NCI-H1105 treated with DMSO at 0.1 percent for 48 hours (cell line): ENCODE data around the gene MAPRE3.
A peak's percentile ranks its signal among the peaks of the same experiment; 100 is the strongest.

Source experiments
- DNase-seq: peaks from one replicate; lab custom pipeline; 2025; lab: John Stamatoyannopoulos, UW

The MAPRE3 gene

DNA sequence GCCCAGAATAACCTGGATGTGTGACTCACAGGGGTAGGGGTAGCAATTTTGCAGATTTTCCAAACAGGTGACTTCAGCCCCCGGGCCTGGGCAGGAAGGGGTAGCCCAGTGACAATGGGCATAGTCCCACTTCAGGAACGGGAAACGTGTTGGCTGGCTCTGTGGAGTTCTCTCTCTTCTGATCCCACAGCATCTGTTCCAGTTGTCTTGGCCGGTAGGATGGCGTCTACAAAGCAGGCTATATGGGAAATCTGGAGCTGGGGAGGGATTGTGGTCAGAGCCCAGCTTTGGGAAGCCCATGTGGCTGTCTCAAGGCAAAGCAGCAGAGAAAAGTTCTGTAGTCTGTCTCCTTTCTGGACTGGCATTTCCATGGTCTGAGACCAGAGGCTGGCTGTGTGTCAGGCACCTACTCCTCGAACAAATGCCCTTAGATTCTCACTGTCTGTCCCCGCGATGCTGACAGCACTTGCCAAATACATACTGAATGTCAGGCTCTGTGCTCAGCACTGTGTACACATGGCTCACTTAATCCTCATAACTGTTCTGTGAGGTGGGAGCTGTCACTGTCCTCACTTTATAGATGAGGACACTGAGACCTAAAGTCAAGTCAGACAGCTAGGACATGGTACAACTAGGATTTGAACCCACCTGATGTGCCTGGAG lies 44.5 kb downstream of the MAPRE3 start:
- DNase-seq: no peak

GRCh38 chr2:27016801-27017325 lies 46.4 kb downstream of the MAPRE3 start:
- DNase-seq: peak; percentile 45

DNA sequence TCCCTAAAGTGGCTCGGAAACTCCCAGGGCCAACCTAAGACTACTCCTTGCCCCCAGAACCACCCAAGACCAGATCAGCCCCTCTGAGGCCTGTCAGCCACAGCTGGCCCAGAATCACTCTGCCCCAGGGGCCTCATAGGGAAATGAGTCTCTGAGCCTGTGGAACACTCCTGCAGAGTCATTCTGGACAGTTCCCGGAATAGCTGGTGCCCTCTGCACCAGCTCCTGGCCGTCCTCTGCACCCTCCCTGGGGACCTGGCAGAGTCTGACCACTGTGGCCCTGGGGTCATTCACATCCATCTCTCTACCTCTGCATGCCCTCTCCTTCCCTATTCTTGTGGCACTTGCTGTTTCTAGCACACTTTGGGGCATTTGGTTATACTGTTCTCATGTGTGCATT lies 47.7 kb downstream of the MAPRE3 start:
- no peak for DNase-seq

DNA sequence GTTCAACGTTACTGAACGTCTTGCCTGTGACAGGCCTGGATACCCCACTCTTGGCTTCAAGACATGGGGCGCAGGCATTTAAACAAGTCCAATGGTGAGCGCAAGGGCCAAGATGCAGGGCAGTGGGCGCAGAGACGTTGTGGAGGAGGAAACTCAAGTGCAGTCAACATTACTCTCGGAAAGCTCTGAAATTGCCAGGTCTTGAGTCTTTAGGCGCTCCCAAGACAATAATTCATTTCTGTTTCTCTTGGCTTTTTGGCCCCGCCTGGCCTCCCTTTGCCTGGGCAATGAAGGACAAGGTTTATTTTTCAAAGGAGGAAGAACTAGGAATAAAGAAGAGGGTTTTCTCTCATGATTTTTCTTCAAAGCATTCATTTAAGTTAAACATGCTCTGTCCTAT lies 49.0 kb downstream of the MAPRE3 start:
- DNase-seq: no peak

GRCh38 chr2:27019931-27020855 lies 49.8 kb downstream of the MAPRE3 start:
- no peak for DNase-seq

GRCh38 chr2:27021253-27022049 lies 51.0 kb downstream of the MAPRE3 start:
- no peak for DNase-seq

GRCh38 chr2:27023740-27024139 lies 53.3 kb downstream of the MAPRE3 start:
- DNase-seq: no peak

DNA sequence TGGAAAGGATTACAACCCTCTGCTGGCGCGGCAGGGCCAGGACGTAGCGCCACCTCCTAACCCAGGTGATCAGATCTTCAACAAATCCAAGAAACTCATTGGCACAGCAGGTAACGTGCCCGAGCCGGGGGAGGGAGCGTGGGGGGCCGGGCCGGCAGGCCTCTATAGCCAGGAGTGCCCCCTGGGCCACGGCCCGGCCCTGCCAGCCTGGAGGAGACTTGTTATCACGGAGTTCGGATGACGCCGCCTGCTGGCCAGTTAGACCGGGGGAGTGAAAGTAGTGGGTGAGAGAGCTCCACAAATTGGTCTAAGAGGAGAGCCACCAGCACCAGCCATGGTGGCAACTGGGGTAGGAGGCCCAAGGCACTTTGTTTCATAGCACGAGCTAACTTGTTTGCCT lies 53.8 kb downstream of the MAPRE3 start:
- no peak for DNase-seq

- DNase-seq: no peak
Measured at GRCh38 chr2:27024812-27025211, 54.4 kb downstream of the MAPRE3 start.

DNA sequence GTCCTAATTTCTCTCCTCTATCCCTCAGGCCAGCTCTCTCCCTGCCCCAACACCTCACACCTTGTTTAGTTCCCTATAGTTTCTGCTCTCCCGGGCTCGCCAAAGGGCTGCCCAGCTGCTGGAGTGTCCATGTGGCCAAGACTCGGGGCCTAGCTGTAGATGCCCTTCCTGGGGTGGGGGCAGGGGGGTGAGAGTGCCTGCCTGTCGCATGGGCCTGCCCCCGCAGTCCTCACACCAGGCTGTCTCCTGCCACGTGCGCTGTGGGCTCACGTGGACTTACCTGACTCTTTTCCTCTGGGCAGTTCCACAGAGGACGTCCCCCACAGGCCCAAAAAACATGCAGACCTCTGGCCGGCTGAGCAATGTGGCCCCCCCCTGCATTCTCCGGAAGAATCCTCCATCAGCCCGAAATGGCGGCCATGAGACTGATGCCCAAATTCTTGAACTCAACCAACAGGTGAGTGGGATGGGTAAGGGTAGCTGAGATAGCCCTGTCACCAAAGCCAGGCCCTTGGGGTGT lies 54.9 kb downstream of the MAPRE3 start:
- DNase-seq: no peak

- DNase-seq: no peak
Measured at GRCh38 chr2:27025861-27026851, 55.7 kb downstream of the MAPRE3 start.

DNA sequence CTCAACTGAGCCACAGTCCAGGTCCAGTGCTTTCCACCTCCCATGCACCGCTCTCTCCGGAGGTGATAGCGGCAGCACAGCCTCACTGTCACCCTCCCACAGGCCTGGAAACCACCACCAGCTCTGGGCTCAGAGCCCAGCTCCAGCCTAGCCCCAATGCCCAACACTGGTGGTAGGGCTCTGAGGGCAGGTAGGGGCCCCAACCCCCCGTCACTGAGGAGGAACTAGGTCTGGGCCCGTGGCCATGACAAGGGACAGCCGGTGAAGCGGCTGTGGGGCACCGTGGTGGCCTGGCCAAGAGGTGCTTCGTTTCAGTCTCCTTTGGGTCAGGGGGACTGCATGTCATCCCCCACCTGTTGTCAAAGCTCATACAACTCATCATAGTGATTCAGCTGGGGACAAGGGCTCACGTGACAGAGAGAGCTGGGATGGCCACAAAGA lies 56.8 kb downstream of the MAPRE3 start:
- no peak for DNase-seq

DNA sequence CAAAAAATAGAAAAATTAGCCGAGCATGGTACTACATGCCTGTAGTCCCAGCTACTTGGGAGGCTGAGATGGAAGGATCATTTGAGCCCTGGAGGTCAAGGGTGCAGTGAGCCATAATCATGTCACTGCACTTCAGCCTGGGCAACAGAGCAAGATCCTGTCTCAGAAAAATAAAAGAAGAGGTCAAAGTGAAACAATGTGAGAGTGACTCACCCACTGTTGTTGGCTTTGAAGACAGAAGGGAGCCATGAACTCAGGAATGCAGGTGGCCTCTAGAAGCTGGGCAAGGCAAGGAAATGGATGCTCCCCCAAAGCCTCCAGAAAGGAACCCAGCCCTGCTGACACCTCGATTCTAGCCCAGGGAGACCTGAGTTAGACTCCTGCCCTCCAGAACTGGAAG lies 58.6 kb downstream of the MAPRE3 start:
- no peak for DNase-seq

- peak; percentile 76 for DNase-seq
Measured at GRCh38 chr2:27032495-27033252, 62.2 kb downstream of the MAPRE3 start, which contains the start of gene TMEM214. Gene TMEM214 (plus strand): TSS chr2:27032965. CDS start chr2:27033016, 51 bp downstream.

- no peak for DNase-seq
Measured at GRCh38 chr2:27033253-27033852, 62.9 kb downstream of the MAPRE3 start.

- DNase-seq: no peak
Measured at GRCh38 chr2:27038012-27038411, 67.6 kb downstream of the MAPRE3 start.

DNA sequence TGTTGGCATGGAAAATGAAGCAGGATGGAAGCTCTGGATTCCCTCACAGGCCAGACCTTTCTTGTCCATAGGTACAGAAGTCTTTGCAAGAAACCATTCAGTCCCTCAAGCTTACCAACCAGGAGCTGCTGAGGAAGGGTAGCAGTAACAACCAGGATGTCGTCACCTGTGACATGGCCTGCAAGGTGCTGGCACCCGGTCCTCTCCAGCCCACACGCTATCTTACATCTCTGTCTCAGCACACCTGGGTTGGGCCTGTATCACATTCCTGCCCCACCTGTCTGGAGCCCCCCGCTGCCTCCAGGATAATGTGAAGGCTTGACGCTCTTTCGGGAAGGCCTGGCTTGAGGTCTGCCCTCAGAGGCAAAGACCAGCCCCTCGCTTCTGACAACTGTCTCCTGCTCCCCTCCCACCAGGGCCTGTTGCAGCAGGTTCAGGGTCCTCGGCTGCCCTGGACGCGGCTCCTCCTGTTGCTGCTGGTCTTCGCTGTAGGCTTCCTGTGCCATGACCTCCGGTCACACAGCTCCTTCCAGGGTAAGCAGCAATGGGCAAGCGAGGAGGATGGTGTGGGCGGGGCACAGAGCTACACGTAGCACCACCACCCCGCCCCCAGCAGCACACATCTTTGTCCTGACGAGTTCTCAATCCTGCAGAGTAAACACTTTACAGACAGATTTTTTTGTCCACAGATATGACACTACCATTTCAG lies 68.3 kb downstream of the MAPRE3 start:
- DNase-seq: no peak

DNA sequence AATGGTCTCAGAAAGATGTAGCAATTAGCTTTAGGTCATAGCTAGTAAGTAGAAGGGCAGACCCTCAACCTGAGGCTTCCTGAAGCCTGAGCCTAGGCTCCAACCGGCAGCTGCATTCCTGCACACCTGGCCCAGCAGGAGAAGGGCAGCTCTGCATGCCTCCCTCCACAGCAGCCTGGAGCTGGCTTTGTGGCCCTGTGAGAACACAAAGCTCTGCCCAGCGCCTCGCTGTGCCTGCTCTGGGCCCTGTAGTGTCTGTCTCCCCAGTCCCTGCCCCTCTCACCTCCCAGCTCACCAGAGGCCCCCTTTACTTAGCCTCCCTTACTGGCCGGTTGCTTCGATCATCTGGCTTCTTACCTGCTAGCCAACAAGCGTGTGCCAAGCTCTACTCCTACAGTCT lies 69.0 kb downstream of the MAPRE3 start:
- DNase-seq: no peak

- DNase-seq: no peak
Measured at GRCh38 chr2:27039871-27040270, 69.4 kb downstream of the MAPRE3 start.
